Lung (tissue), 12 donors: ENCODE results near the gene SLC14A1. TPM values are rescaled to one million over a fixed set of nuclear protein-coding genes. Genes with fewer than 3 reads are reported as not detected.

Source experiments
- ATAC-seq: fragments of 200-7000 bp; cut with Tn5 transposase; one replicate; pipeline ENCODE4 v1.9.1; 2020; ENCODE audit warnings: moderate number of reproducible peaks; ENCODE audit not compliant: insufficient read depth, low FRiP score
- DNase-seq, 3 donors: peaks; one replicate each; pipeline ENCODE4 v3.0.0-alpha.2; 2013 to 2017
- H3K27ac ChIP-seq, 2 donors: one replicate each; pipeline ENCODE4 v1.5.1; 2013; ENCODE audit warnings: mild to moderate bottlenecking in 2 of 2, moderate library complexity in 2 of 2, control low read depth in 1 of 2, inconsistent platforms in 1 of 2, low read depth in 1 of 2, low read length in 1 of 2
- H3K27me3 ChIP-seq, 3 donors: one replicate each; pipeline ENCODE4 v1.5.1; 2013; ENCODE audit warnings: low read length in 2 of 3; ENCODE audit not compliant: control insufficient read depth in 3 of 3, insufficient read depth in 3 of 3
- H3K36me3 ChIP-seq, 4 donors: one replicate each; pipeline ENCODE4 v1.5.1; 2013; ENCODE audit warnings: low read length in 4 of 4, mild to moderate bottlenecking in 1 of 4, moderate library complexity in 1 of 4; ENCODE audit not compliant: control insufficient read depth in 4 of 4, insufficient read depth in 4 of 4
- H3K4me1 ChIP-seq, 5 donors: one replicate each; pipeline ENCODE4 v1.5.1; 2013; ENCODE audit warnings: low read length in 5 of 5, mild to moderate bottlenecking in 2 of 5, moderate library complexity in 1 of 5; ENCODE audit not compliant: control insufficient read depth in 5 of 5, insufficient read depth in 5 of 5
- H3K4me3 ChIP-seq: one replicate; pipeline ENCODE4 v1.5.1; 2013; ENCODE audit warnings: mild to moderate bottlenecking, control low read depth, moderate library complexity
- H3K9ac ChIP-seq, 2 donors: one replicate each; pipeline ENCODE4 v1.5.1; 2013; ENCODE audit warnings: low read length in 2 of 2, control low read depth in 1 of 2; ENCODE audit not compliant: insufficient read depth in 1 of 2
- H3K9me3 ChIP-seq, 4 donors: one replicate each; pipeline ENCODE4 v1.5.1; 2013; ENCODE audit warnings: low read length in 3 of 4, mild to moderate bottlenecking in 1 of 4, moderate library complexity in 1 of 4; ENCODE audit not compliant: control insufficient read depth in 4 of 4, insufficient read depth in 3 of 4
- WGBS, 2 donors: extraction: QIAGEN DNeasy Blood & Tissue Kit; methylation state at CpG; one replicate each; pipeline ENCODE4 v1.1.7; 2013; 5-methylcytosine and 5-hydroxymethylcytosine counted together
- polyA plus RNA-seq, 2 donors: library from polyadenylated mRNA; stranded (reverse); fragments of 200-250 nt; gene quantifications; one replicate each; pipeline ENCODE4 v1.2.1, GENCODE V29; 2013
- total RNA-seq, 2 donors: library from RNA; depleted of rRNA in 1 of 2; stranded (reverse); fragments of >200 nt in 1 of 2; gene quantifications; one replicate each; pipeline ENCODE4 v1.2.1, GENCODE V29; 2014 to 2021
- TF ChIP-seq, protein P1 (sequence below): IDR thresholded peaks from 2 replicates; pipeline ENCODE4 v1.5.1; 2012; ENCODE audit warnings: mild to moderate bottlenecking; ENCODE audit errors: control extremely low read depth, extremely low read depth
- donor health status: control.
- donor health status: control.
- donor health status: Bipolar disorder and iron deficiency.
- donor health status: healthy.
- donor health status: DM: yes; HTN: yes; CAD: no.

The SLC14A1 gene
- total and polyA plus RNA-seq, 4 donors = 0.31 to 10.5 (median 1.0) TPM

DNA sequence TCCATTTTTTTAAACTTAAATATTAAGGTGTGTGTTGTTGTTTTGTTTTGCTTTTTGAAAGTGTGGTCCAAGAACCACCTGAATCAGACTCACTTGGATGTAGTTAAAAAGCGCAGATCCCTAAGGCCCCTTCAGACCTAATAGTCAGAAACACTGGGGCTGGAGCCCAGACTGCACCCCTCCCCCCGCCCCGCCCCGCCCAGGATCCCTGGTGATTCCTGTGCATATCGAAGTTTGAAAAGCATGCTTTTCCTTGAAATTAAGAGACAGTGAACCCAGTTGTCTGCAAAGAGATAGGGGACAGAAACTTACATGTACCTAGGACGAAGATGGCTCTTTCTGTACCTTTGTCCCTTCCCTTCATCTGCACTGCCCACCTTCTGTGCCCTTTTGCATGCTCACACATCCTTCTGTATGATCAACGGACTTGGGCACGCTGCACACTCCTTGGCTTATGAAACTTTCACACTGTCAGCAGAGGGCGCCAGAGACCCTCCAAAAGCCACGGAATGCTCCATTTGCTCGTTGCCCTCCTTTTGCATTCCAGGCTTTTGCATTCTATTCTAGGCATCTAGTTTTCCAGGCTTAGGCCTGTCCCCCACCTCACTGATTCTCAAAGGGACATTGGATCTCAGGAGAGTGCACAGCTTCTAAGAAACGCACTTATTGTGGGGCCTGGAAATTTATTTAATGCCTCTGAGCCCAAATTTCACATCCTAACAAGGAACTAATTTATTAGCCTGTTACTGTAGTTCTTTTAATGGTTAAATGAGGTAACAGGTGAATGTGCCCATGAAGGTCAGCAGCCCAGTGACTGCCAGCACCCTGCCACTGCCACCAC is 32.8 kb upstream of the SLC14A1 start:
- Histone ChIP-seq H3K4me1 (peaks cover 0 to 17% (median 0%) of the 10 kb centered on the region in 5 donors), H3K9me3 (peaks cover 0 to 4% (median 0%) of the 10 kb centered on the region in 4 donors), H3K9ac (no peak overlapping the region), H3K36me3 (no peaks in the 10 kb centered on the region), H3K4me3 (no peak overlapping the region), H3K27ac (no peak overlapping the region), H3K27me3 (no peaks in the 10 kb centered on the region)
- WGBS, 2 donors = 19 to 22% methylated on average over 12 of the region's 12 CpGs
- DNase-seq (peak; percentile 81 to 84 (median 83)), ATAC-seq (peak; percentile 51)
- TF ChIP-seq, protein P1, sequence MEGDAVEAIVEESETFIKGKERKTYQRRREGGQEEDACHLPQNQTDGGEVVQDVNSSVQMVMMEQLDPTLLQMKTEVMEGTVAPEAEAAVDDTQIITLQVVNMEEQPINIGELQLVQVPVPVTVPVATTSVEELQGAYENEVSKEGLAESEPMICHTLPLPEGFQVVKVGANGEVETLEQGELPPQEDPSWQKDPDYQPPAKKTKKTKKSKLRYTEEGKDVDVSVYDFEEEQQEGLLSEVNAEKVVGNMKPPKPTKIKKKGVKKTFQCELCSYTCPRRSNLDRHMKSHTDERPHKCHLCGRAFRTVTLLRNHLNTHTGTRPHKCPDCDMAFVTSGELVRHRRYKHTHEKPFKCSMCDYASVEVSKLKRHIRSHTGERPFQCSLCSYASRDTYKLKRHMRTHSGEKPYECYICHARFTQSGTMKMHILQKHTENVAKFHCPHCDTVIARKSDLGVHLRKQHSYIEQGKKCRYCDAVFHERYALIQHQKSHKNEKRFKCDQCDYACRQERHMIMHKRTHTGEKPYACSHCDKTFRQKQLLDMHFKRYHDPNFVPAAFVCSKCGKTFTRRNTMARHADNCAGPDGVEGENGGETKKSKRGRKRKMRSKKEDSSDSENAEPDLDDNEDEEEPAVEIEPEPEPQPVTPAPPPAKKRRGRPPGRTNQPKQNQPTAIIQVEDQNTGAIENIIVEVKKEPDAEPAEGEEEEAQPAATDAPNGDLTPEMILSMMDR = peak; percentile 93

DNA sequence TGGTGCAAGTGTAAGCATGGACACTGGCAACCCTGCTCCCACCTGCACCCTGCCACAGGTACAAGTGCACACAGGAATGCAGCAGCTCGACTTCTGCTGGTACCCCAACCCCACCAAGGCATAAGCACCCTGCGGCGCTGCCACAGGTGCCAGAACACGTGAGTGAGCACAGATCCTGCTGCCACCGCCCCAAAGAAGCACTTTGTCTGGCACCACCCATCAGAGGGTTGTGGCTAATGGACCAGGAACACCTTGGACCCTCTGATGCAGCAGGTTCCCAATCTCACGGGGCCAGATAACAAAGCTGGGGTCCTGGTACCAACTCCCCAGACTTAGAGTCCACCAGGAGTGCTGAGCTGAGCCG is 32.2 kb upstream of the SLC14A1 start:
- peaks cover 0 to 4% (median 0%) of the 10 kb centered on the region in 4 donors for H3K9me3 ChIP-seq
- 71 to 88% methylated on average over 7 of the region's 7 CpGs for WGBS, 2 donors
- no peak overlapping the region for H3K9ac ChIP-seq
- TF ChIP-seq, protein P1 = no peak
- ATAC-seq = no peak
- no peaks in the 10 kb centered on the region for H3K36me3 ChIP-seq
- no peak for DNase-seq
- no peak overlapping the region for H3K27ac ChIP-seq
- no peak overlapping the region for H3K4me3 ChIP-seq
- H3K4me1 ChIP-seq = peaks cover 0 to 15% (median 0%) of the 10 kb centered on the region in 5 donors
- H3K27me3 ChIP-seq = no peaks in the 10 kb centered on the region

DNA sequence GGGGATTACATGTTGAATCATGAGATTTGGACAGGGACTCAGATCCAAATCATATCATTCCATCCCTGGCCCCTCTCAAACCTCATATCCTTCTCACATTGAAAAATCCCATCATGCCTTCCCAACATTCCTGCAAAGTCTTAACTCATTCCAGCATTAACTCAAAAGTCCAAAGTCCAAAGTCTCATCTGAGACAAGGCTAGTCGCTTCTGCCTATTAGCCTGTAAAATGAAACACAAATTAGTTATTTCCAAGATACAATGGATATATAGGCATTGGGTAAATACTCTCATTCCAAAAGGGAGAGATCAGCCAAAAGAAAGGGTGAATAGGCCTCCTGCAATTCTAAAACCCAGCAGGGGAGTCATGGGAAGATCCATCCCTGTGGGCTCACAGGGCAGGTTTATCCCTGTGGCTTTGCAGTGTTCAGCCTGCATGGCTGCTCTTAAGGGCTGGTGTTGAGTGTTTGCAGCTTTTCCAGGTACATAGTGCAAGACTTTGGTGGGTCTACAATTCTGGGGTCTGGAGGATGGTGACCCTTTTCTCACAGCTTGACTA is 21.2 kb upstream of the SLC14A1 start:
- H3K36me3 ChIP-seq = no peaks in the 10 kb centered on the region
- TF ChIP-seq, protein P1 = no peak
- DNase-seq (no peak), ATAC-seq (no peak)
- peaks cover 0 to 7% (median 5%) of the 10 kb centered on the region in 4 donors for H3K9me3 ChIP-seq
- H3K9ac ChIP-seq = no peak overlapping the region
- no peaks in the 10 kb centered on the region for H3K27me3 ChIP-seq
- H3K4me3 ChIP-seq = no peak overlapping the region
- 92 to 94% methylated on average over 1 of the region's 1 CpG for WGBS, 2 donors
- H3K4me1 ChIP-seq = no peaks in the 10 kb centered on the region
- H3K27ac ChIP-seq = no peak overlapping the region
